GM18517 (cell line): Measurements from ENCODE around the gene TIGD3.
"Not testable (repeated sequence)": the region's sequence is repeated elsewhere in the genome, so short reads cannot be mapped to it uniquely, and the experiment has no call there.

Source experiments
- ATAC-seq: cut with Tn5 transposase; IDR thresholded peaks from one replicate; pipeline ENCODE4 v1.9.1; 2021; ENCODE audit warnings: mild to moderate bottlenecking, moderate library complexity; ENCODE audit not compliant: unreplicated experiment

The TIGD3 gene

GRCh38 chr11:65323813-65324212 lies 30.7 kb upstream of the TIGD3 start:
- no peak for ATAC-seq

DNA sequence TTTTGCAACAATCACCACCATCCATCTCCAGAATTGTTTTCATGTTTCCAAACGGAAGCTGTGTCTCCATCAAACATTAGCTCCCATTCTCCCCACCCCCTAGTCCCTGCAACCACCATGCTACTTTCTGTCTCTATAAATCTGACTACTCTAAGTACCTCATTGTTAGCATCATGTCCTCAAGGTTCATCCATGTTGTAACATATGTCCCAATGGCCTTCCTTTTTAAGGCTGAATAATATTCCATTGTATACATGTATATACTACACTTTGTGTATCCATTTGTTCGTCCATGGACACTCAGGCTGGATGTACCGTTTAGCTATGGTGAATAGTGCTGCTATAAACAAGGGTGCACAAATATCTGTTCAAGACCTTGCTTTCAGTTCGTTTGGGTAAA lies 29.1 kb upstream of the TIGD3 start:
- ATAC-seq, result no peak

GRCh38 chr11:65327021-65327420 lies 27.5 kb upstream of the TIGD3 start:
- ATAC-seq, result no peak

DNA sequence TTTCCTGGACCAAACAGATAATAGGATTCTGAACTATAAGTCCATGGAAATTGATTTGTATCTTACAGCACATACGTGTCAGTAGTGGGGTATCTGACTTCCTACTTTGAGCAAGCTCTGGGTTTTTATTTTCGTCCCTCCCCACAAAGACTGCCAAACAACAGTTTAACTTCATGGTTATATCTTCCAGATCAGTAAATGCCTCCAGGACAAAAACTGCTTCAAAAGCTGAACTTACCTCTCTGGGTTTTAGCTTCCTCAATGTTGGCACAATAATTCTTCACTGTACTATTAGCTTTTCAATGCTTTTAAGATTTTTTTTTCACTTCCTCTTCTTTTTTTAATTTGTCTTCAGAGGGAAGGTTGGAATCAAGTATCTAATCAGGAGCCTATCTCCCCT lies 25.1 kb upstream of the TIGD3 start:
- no peak for ATAC-seq

DNA sequence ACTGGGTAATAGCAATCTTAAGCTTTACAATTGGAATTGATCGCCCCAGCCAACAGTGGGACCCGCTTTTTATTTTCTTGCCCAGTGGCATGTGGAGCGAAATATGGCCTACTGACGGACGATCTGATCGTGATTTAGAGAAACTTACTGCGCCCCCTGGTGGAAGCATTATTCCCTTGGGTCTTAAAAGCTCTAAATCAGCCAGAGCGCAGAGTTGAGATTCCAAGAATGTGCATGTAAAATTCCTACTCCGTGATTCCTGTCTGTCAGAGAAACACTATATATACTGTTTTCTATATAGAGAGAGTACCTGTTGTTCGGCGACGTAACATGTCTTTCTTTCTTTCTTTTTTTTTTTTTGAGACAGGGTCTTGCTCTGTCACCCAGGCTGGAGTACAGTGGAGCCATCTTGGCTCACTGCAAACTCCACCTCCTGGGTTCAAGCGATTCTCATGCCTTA lies 24.6 kb upstream of the TIGD3 start:
- ATAC-seq, result no peak

GRCh38 chr11:65330544-65330943 lies 24.0 kb upstream of the TIGD3 start:
- no peak for ATAC-seq

DNA sequence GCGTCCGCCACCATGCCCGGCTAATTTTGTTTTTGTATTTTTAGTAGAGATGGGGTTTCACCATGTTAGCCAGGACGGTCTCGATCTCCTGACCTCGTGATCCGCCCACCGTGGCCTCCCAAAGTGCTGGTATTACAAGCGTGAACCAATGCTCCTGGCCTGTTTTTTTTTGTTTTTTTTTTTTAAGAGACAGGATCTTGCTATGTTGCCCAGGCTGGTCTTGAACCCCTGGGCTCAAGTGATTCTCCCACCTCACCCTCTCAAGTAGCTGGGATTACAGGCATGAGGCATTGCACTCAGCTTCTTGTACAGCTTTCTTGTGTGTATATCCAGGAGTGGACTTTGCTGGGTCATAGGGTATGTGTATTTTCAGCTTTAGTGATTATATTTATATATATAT lies 22.0 kb upstream of the TIGD3 start:
- not testable (repeated sequence) for ATAC-seq

- ATAC-seq, result no peak
Measured at GRCh38 chr11:65334696-65335295, 19.8 kb upstream of the TIGD3 start.

DNA sequence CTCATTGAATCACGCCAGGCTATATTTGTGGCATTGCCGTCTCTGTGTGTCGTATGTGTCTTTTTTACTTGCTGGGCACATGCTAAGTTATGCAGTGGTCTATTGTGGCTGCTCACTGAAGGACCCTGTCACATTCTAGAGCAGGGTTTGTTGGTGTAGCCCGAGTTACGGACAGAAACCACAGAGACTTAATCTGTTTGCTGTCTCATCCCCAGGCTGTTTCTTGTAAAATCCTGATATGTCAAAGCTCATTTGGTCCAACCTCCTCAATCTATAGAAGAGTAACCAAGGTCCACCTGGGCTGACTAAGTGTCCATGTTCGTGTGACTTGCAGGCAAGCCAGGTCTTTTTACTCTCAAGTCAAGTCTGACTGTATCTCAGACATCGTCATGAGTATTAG lies 15.9 kb upstream of the TIGD3 start:
- no peak for ATAC-seq

GRCh38 chr11:65340226-65340625 lies 14.3 kb upstream of the TIGD3 start:
- no peak for ATAC-seq

- no peak for ATAC-seq
Measured at GRCh38 chr11:65341856-65342255, 12.7 kb upstream of the TIGD3 start.

DNA sequence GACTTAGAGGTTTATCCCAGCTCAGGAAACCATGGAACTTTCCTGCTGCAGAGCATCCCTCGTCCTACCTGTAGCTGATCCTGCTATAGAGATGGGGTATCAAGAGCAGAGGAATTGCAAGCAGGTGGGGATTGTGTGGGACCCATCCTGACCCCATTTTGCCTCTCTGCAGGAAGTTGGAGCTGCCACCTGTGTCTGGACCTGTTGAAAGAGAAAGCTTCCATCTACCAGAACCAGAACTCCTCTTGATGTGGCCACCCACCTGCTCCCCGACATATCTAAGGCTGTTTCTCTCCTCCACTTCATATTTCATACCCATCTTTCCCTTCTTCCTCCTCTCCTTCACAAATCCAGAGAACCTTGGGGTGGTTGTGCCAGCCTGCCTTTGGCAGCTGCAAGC lies 3.0 kb upstream of the TIGD3 start:
- no peak for ATAC-seq

GRCh38 chr11:65352783-65353182 lies 1.8 kb upstream of the TIGD3 start:
- no peak for ATAC-seq

GRCh38 chr11:65353376-65353775 lies 1.2 kb upstream of the TIGD3 start:
- ATAC-seq, result no peak

DNA sequence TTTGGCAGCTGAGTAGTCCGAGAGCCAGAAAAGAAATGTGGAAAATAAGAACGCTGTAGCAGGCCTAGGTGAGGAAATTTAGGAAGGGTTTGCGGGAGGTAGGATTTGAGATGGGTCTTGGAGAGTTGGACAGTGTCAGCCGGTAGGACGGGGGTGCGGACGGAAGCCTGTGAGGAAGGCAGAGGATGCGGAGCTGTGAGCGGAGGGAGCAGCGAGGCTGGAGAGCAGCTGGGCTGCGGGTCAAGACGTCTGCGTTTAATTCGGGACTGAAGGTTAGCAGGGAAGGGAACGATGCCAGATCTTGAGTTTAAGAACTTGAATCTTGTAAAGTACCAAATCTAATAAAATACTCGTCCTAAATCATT lies 669 bp upstream of the TIGD3 start:
- no peak for ATAC-seq

- ATAC-seq, result no peak
Measured at GRCh38 chr11:65355013-65355775, 643 bp downstream of the TIGD3 start.

GRCh38 chr11:65355776-65356393 lies 1.3 kb downstream of the TIGD3 start:
- ATAC-seq, result no peak

DNA sequence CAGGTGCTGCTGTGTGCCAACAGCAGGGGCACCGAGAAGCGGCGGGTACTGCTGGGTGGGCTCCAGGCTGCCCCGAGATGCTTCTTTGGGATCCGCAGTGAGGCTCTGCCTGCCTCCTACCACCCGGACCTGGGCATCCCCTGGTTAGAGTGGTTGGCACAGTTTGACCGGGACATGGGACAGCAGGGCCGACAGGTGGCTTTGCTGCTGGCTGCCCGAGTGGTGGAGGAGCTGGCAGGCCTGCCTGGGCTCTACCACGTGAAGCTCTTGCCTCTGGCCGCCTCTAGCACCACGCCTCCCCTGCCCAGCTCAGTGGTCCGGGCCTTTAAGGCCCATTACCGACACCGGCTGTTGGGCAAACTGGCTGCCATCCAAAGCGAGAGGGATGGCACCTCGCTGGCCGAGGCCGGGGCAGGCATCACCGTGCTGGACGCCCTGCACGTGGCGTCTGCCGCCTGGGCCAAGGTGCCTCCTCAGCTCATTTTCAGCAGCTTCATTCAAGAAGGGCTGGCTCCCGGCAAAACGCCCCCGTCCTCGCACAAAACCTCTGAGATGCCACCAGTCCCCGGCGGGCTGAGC lies 1.9 kb downstream of the TIGD3 start:
- ATAC-seq, result no peak

GRCh38 chr11:65357856-65358356 lies 3.4 kb downstream of the TIGD3 start:
- ATAC-seq, result no peak

DNA sequence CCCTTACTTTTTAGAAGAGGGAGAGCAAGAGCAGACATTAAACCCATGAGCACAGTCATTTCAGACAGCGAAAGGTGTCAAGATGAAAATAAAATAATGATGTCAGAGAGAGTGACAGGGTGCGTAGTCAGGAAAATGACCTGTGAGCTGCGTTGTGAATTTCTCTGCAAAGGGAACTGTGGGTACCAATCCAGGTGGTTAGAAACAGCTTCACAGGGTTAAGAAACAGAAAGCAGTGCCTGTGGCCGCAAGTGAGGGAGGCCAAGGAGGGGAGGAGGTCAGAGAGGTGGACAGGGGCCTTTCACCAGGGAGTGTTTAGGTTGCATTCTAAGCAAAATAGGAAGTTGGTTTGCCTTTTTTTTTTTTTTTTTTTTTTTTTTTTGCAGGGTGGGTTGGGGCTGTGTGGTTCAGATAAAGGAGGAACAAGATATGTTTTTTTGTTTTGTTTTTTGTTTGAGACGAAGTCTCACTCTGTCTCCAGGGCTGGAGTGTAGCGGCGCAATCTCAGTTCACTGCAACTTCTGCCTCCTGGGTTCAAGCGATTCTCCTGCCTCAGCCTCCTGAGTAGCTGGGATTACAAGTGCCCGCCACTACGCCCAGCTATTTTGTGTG lies 7.9 kb downstream of the TIGD3 start:
- ATAC-seq, result no peak

GRCh38 chr11:65362966-65363365 lies 8.4 kb downstream of the TIGD3 start:
- ATAC-seq, result no peak
